Left renal pelvis (tissue), 4 donors: Measurements from ENCODE around the gene MARF1. TPM values are rescaled to one million over a fixed set of nuclear protein-coding genes. Genes with fewer than 3 reads are reported as not detected.
"Not testable (repeated sequence)": the region's sequence is repeated elsewhere in the genome, so short reads cannot be mapped to it uniquely, and the experiment has no call there.

Source experiments
- DNase-seq, 4 donors: peaks; one replicate each; pipeline ENCODE4 v3.0.0-alpha.2; 2013; ENCODE audit warnings: low read depth in 4 of 4, low spot score in 3 of 4
- polyA plus RNA-seq, 4 donors: library from polyadenylated mRNA; unstranded; fragments of 120-200 nt; gene quantifications; one replicate each; pipeline ENCODE4 v1.2.1, GENCODE V29; 2013; ENCODE audit not compliant: insufficient read length in 4 of 4

MARF1 gene
- polyA plus RNA-seq, 4 donors, result 53.5 to 62.7 (median 54.5) TPM

DNA sequence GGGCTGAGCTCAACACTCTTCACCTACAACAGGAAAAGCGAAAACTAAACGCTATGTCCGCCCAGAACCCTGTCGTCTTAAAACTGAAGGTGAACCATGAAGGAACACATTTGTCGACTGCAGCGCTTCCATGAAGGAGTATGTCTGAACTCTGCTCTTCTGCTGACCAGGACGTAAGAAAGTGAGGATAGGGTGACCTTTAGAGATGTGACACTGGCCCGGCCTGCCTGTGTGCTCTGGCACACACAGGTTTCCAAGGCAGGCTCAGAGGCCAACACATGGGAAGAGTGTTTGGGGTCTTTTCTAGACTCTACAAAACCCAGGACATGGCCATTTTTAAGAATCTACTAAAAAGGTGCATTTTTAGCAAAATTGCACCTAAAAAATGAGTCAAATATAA is 21.1 kb downstream of the MARF1 start:
- no peak for DNase-seq

DNA sequence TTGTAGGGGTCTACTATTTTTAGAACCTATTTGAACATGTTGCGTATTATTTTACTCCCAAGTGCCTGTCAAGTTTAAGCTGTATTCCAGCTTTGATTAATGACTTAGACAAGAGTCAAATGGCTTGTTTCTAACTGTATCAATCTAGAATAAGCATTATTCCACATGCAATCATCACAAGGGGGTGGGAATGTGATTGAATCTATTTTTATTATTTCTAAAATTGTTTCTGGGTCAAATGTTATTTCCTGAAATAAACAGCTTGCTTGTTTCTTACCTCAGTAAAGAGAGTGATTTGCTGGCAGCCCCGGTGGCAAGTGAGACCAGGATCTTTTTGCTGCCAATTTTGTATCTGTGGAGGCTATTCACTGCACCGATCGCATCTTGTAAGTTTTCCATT is 21.5 kb downstream of the MARF1 start:
- no peak for DNase-seq

DNA sequence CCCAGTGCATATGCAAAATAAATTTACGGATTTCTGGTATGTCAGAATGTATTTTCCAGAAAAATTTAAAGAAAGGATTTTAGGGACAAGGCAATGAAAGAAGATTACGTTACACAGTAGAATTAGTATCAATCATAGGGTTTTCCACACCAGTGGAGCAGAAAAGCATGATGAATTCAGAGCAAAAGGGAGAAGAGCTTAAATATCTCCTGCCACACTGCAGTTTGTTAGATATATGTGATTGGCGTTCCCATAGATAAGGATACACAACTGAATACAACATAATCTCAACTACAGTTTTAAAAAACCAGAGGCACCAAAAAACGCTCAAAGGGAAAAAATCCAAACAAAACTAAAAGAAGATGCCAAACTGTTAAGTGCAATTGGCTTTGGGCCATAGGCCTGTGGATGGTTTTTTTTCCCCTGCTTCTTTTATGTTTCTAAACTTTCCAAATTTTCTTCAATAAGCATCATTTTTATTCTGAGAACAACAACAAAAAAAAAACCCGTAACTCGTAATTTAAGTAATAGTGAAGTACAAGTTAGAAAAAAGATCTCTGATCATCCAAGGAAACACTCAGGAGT is 22.3 kb downstream of the MARF1 start:
- no peak for DNase-seq

DNA sequence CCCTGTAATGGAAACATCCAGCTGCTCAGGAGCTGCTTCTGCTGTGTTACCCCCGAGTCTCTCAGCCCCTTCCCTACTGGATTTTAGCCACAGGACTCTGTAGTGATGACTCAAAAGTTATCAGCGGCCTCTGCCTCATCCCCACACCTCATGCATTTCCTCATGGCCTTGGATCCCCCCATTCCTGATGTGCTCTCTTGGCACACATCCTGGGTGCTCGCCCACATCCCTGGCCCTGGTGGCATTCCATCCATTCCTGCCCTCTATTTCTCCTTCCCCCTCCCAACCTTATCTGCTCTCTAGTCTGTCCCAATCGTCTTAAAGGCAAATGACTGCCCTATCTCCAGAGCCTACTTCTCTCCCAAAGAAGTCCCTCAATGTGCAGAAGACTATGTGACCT is 24.6 kb downstream of the MARF1 start:
- no peak for DNase-seq

DNA sequence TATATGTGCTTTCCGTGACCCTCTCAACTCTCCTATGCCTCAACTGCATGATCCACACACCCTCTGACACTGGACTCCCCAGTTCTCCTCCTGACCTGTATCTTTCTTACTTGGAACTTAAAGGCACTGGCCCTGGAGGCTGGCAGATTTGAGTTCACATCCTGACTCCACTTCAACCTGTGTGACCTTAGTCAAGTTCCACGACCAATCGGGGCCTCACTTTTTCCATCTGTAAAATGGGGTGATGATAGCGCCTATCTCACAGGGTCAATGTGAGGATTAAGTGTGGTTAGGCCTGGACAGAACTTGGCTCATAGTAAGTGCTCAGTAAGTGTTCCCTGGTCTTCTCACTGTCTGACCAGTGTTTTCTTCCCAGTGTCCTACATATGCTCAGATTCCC is 25.1 kb downstream of the MARF1 start:
- no peak for DNase-seq

DNA sequence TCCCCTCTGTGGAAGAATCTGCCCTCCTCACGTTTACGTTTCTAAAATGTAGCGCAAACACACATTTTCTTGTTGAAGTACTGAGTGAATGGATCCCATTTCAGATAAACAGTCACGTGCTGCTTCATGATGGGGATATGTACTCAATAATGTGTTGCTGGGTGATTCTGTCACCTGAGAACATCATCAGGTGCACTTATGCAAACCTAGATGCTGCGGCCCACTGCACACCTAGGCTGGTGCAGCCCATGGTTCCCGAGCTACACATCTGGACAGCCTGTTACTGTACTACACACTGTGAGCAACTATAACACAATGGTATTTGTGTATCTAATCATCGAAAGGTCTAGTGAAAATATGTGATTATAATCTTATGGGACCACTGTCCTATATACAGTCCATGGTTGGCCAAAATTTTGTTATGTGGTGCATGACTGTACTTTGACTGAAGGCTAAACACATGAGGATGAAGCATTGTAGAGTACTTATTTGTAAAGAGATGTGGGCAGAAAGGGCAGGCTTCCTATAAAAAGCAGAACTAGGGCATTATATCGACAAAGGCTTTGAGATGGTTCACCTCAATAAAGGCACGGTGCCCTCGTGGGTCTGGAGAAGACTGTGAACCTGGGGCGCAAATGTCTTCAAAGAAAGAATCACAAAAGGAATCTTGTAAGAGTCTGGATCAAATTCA is 26.3 kb downstream of the MARF1 start:
- DNase-seq, result no peak

DNA sequence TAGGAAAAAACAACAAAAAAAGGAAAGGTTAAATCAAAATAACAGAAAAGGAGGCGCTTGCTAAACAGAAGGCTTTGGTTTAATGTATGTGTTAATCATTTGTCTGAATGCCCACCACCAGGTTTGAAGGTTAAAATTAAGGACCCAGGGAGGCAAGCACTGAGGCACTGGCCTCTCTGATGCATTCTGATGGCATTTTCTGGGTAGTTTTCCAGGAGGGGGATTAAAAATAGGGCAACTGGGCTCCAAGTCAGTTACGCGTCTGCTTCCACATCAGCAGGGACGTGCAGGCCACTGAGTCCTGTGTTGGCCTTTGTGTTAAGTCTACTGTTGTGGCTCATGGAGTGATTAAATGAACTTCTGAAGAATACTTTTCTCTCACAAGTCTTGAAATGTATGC is 26.9 kb downstream of the MARF1 start:
- DNase-seq, result no peak

DNA sequence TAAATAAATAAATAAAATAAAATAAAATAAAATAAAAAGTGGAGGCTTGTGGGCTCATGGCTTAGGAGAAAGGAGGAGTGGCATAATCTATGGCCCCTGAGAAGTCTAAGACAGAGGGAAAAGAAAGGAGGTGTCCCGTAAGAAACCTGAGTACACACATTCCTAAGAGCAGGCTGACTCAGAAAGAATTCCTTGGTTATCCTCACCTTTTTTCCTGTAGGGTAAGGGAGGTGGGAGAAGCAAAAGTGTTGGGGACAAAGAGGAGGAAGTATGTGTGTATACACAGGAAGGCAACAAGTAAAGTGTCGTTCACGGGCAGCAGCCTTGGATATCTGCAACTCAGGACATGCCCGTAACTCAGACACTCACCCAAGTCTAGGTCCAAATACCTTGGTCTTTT is 29.3 kb downstream of the MARF1 start:
- no peak for DNase-seq

DNA sequence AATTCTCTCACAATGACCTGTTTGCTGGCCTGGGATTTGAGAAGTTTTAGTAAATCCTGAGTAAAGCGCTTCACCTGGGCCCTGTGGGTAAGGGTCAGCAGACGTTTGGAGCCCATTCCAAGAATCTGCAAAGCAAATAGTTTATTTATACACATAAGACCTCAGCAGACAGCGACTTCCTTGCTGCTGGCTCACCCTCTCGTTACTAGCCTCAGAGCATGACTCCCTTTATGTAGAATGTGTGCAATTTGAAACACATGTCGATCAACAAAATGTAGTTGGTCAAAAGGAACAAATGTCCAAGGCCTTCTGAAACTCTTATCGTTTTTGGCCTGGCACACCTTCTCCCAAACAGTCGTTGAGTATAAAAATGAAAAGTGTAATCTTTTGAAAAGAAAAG is 31.3 kb downstream of the MARF1 start:
- DNase-seq, result no peak

DNA sequence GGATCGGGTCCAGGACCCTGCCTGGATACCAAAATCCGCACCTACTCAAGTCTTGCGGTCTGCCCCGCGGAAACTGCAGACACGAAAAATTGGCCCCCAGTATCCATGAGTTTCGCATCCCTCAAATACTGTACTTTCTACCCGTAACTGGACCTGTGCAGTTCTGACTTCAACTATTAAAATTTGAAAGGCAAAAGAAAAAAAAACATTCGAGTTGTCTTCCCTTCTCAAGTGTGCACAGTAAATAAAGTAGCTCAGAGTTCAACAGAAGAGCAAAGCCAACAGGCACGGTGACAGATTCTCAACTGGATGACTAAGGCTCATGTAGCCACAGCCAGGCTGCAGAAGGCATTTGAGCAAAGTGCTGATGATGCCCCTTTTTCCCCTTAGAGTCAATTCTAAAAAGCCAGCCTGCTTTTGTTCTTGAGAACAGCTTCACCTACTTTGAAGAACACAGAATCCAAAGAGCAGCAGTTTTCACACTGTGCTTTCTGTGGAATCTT is 32.5 kb downstream of the MARF1 start:
- DNase-seq, result no peak

DNA sequence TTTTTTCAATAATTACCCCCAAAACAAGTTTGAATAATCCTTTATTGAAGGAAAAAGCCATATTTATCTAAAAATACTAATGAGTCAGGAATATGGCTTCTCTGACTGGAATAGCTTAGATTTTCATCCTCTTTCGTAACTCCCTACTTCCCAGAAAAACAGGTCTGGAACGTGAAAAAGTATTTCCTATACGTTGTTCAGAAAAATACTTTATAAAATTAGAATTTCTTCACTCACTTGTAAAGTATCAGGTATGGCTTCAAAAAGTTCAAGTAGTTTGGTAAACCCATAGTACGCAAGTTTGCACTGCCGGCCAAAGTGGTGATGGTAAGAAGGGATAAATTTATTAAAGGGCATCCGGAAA is 33.7 kb downstream of the MARF1 start:
- no peak for DNase-seq

DNA sequence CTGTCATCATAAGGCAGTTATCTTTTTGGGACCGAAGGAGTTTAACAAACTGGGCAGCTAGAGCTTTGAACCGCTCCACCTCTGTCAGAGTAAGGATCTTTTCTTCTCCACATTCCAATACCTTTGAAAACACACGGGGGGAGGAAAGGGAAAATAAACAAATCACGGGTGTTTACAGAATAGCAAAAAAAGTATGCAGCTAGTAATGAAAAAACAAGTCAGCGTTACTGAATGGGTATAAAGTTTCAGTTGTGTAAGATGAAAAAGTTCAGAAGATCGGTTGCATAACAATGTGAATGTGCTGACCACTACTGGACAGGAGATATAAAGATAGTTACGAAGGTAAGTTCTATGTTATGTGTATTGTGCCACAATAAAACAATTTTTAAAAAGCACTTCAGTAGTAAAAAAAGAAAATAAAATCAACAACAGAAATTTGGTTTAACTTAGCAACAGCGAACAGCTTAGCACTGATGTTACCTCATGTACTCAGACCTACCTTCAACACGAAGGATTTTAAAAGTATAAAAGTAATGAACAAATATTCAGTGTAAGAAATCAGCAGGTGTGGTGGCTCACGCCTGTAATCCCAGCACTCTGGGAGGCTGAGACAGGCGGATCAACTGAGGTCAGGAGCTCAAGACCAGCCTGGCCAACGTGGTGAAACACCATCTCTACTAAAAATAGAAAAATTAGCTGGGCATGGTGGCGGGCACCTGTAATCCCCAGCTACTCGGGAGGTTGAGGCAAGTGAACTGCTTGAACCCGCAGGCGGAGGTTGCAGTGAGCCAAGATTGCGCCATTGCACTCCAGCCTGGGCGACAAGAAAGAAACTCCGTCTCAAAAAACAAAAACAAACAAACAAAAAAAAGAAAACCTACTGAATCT is 34.3 kb downstream of the MARF1 start:
- no peak for DNase-seq

DNA sequence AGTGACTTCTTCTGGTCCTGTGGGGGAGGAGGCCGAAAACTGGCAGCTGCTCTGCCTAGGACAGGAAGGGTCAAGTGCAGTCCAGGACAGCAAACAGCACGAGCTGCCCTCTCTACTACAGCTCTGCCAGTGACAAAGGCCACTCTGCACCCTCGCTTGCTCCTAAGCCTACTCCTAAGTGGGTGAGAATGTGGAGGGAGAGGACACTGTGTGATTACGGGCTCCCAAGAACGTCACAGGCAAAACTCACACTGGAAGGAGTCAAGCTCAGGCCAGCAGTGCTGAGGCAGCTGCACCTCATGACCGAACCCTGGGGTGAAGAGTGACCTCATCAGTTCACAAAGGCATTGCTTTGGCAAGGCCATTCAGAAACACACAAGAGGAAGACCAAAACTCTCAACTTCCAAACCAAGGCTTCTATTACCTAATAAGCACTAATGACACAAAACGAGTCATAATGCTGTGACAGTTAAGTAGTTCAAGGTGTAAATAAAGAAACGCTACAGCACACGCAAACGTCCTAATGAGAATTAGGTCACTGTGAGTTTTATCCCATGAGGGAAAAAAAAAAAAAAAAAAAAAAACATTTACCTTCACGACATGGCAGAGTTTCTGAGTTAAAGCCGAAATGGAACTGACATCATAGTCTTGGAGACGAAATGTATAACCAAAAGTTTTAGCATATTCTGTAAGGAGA is 35.1 kb downstream of the MARF1 start:
- DNase-seq, result no peak

DNA sequence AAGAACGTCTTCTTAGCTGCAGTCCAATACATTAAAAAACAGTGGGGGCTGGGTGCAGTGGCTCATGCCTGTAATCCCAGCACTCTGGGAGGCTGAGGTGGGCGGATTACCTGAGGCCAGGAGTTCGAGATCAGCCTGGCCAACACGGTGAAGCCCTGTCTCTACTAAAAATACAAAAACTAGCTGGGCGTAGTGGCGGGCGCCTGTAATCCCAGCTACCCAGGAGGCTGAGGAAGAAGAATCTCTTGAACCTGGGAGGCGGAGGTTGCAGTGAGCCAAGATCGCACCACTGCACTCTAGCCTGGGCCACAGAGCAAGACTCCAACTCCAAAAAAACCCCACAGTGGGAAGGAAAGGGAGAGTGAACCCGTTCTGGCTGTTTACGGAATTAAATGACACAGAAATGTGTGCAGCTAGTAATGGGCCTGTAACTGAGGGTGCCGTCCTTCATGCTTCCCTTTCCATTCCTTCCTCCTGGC is 35.7 kb downstream of the MARF1 start:
- not testable (repeated sequence) for DNase-seq

DNA sequence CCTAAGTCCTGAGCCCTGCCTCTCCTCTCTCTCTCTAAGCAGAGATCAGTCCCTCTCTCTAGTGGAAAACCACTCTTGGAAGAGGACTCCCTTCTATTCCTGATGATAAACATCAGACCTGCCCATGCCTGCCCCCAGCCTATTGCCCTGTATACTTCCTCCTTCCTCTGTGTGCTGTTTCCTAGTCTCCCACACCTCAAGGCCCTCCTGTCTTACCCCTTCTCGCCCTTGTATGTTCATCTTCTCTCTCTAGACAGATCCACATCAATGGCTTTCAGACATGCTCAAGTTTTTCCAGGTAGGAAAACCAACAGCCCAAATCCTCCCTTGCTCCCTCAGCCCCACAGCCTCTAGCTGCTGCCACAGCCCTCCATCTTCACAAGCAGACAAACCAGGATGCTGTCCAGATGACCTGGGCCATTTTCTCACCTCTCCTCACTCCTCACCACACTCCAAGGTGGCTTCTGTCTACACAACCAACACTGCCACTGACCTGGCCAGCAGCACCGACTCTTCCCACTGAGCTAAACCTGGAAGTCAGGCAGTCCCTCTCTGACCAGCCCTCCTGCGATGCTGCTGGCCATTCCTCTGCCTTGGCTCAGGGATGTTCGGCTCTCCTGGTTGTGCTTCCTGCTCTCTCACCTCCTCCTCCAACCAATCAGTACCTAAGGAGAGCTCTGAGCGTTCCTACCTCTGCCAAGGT is 36.3 kb downstream of the MARF1 start:
- no peak for DNase-seq

DNA sequence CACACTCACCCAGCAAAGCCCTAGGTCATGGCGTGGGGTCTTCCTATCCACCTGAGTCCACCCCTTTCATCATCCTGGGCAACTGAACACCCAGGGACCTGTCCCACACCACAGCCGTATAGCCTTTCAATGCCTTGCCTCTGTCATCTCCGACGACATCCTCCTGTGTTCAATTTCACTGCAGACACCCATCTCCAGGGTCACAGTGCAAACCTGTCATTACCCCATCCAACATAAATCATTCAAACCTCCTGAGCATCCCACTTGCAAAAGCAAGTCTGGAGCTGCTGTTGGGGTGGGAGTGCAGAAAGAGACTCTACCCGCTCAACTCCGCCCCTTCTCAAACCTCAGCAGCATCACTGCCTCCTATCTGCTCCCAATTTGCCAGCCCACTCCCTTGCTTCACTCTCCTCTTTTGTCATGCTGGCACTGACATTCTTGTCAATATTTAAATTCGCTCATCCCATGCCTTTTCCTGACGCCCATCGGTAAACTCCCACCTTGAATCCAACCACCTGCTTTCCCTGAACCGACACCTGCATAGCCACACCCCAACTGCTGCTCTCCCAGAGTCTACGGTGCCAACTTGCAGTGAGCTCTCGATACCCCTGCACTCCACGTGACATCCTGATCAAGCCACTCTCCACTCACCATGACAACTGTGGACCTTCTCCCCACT is 37.0 kb downstream of the MARF1 start:
- DNase-seq, result no peak

DNA sequence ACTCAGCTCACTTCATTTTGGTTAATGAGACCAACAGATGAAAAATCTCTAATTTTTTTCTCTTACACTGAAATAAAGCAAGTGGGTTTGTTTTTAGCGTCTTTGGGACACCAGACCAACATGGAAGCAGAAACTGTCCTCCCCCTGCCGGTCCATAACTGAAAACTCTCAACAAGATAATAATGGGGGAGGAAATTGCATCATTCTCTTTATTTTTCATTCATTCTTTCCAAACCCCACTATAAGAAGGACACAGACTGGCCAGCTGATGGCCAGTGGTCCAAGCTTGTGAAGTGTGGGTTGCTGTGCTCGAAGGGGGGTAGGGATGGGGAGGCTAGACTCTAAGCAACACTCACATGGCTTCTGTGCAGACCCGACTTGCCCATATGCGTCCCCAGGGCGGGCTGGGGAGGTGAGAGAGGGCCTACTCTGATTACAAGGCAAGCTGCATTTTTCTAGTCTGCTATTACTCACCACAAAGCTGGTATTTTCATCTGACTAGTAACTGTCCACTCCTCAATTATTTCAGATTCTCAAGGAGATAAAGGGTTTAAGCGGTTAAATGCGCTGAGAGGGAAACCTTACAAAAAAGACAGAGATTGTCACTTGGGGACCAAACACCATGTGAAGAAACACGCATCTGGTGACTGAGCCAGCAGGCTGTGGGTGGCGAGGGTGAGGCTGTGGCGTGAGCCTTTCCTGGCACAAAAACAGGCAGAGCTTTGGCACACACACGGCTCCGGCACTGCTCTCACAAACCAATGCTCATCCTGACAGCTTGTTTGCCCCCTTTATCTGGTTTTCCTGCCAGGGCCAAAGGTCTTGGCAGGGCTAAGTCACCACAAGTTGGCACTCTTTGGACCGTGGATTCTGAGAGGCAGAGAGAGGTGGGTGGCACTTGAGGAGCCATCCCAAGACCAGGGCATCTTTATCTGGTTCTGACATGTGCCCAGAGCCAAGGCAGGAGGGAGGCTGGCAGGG is 38.2 kb downstream of the MARF1 start:
- no peak for DNase-seq

DNA sequence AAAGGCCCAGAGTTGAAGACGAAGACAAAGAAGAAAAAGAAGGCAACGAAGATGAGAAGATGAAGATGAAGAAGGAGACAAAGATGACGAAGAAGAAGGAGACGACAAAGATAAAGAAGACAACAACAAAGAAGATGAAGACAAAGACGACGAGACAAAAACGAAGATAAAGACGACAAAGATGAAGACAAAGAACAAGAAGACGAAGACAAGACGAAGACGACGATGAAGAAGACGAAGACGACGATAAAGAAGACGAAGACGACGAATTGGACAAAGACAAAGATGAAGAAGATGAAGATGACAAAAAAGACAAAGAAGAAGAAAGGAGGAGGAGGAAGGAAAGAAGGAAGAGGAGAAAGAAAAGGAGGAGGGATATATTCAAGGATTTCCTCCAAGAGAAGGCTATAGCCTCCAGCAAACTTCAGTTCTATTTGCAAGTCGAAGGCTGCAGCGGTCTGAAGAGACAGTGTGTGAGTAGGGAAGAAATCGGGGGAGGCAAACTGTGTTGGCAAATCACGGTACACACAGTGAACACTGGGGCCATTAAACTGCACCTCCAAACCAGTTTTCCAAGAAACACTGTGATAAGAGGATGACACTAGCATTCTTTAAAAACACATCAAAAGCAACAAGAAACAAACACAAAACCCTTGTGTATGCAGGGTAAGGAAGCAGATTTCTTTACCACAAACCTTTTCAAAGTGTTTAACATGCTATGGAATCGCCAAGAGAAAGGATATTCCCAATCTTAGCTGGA is 40.5 kb downstream of the MARF1 start:
- no peak for DNase-seq
